Neural progenitor cell (in vitro differentiated cells): ENCODE measurements around the gene KIF26B. TPM values are rescaled to one million over a fixed set of nuclear protein-coding genes. Genes with fewer than 3 reads are reported as not detected.

ENCODE experiments used
- DNase-seq: peaks from one replicate; pipeline ENCODE4 v3.0.0-alpha.2; 2016; ENCODE audit warnings: low spot score
- H2AFZ ChIP-seq: fragments of 200-600 bp; sonication (generic); replicated peaks from 2 replicates; pipeline ENCODE4 v1.6.1; 2016; ENCODE audit warnings: antibody characterized with exemption
- H3F3A ChIP-seq: fragments of 200-600 bp; sonication (generic); 2 replicates; pipeline ENCODE4 v1.6.1; 2016; ENCODE audit warnings: antibody characterized with exemption, low read depth
- H3K27ac ChIP-seq: fragments of 200-600 bp; sonication (generic); 2 replicates; pipeline ENCODE4 v1.5.1; 2016; ENCODE audit warnings: mild to moderate bottlenecking
- H3K27me3 ChIP-seq: fragments of 200-600 bp; sonication (generic); 2 replicates; pipeline ENCODE4 v1.6.1; 2016; ENCODE audit warnings: mild to moderate bottlenecking, moderate library complexity
- H3K36me3 ChIP-seq: fragments of 200-600 bp; sonication (generic); 2 replicates; pipeline ENCODE4 v1.5.1; 2016
- H3K4me1 ChIP-seq: fragments of 200-600 bp; sonication (generic); 2 replicates; pipeline ENCODE4 v1.6.1; 2016; ENCODE audit warnings: mixed run types
- H3K4me2 ChIP-seq: fragments of 200-600 bp; sonication (generic); 2 replicates; pipeline ENCODE4 v1.6.1; 2016
- H3K4me3 ChIP-seq: fragments of 200-600 bp; sonication (generic); 2 replicates; pipeline ENCODE4 v1.5.1; 2016
- H3K79me2 ChIP-seq: fragments of 200-600 bp; sonication (generic); 2 replicates; pipeline ENCODE4 v1.6.1; 2016; ENCODE audit warnings: low read depth
- H3K9ac ChIP-seq: fragments of 200-600 bp; sonication (generic); 2 replicates; pipeline ENCODE4 v1.6.1; 2016
- H3K9me3 ChIP-seq: fragments of 200-600 bp; sonication (generic); 2 replicates; pipeline ENCODE4 v1.5.1; 2016; ENCODE audit warnings: low read depth
- H4K20me1 ChIP-seq: fragments of 200-600 bp; sonication (generic); 2 replicates; pipeline ENCODE4 v1.6.1; 2016; ENCODE audit warnings: low read depth
- H3K27ac Mint-ChIP-seq: 3 replicates; pipeline ENCODE4 v1.8.0; 2021; ENCODE audit warnings: mixed read lengths
- H3K27me3 Mint-ChIP-seq: 2 replicates; pipeline ENCODE4 v1.8.0; 2022; ENCODE audit warnings: low read depth, mild to moderate bottlenecking, inconsistent platforms, moderate library complexity, mixed read lengths; ENCODE audit not compliant: insufficient read depth
- H3K36me3 Mint-ChIP-seq: 3 replicates; pipeline ENCODE4 v1.8.0; 2021; ENCODE audit warnings: mixed read lengths
- H3K4me1 Mint-ChIP-seq: 3 replicates; pipeline ENCODE4 v1.8.0; 2021; ENCODE audit warnings: mixed read lengths
- H3K4me3 Mint-ChIP-seq: 3 replicates; pipeline ENCODE4 v1.8.0; 2021; ENCODE audit warnings: mild to moderate bottlenecking, moderate library complexity, mixed read lengths
- H3K9me3 Mint-ChIP-seq: 3 replicates; pipeline ENCODE4 v1.8.0; 2020; ENCODE audit warnings: mixed read lengths
- EZH2 ChIP-seq: fragments of 200-600 bp; sonication (generic); IDR thresholded peaks from 2 replicates; pipeline ENCODE4 v1.6.1; 2017; ENCODE audit warnings: antibody characterized with exemption, mild to moderate bottlenecking, moderate library complexity
- EZH2phosphoT487 ChIP-seq: fragments of 200-600 bp; sonication (generic); IDR thresholded peaks from 2 replicates; pipeline ENCODE4 v1.6.1; 2017; ENCODE audit warnings: antibody characterized with exemption
- total RNA-seq: library from RNA; depleted of rRNA; stranded (reverse); fragments of >200 nt; gene quantifications from 2 replicates; pipeline ENCODE4 v1.2.3, GENCODE V29; 2015; ENCODE audit warnings: low replicate concordance
- TF ChIP-seq, protein P1 (sequence below): fragments of 200-600 bp; sonication (generic); IDR thresholded peaks from 2 replicates; pipeline ENCODE4 v1.5.1; 2017; ENCODE audit warnings: antibody characterized with exemption, mild to moderate bottlenecking

The KIF26B gene
- total RNA-seq, 1 donor from 2014 or later = 0.47 TPM

DNA sequence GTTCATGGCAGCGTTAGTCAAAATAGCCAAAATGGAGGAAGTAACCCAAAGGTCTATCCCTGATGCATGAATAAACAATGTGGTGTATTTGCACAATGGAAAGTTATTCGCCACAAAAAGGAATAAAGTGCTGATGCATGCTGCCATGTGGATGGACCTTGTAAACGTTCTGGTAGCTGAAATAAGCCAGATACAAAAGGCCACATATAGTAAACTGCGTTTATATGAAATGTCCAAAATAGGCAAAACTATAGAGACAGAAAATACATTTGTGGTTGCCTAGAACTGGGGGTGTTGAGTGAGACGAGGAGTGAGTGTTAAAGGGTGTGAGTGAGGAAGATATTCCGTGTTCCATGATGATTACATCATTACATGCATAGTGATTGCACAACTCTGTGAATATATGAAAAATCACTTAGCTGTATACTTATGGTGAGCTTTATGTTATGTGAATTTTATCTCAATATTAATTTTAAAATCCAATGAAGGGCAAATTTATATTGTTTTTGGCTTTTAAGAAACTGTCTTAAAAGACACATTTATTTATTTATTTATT is 321.3 kb downstream of the KIF26B start:
- Histone ChIP-seq H3K4me3 (no peak overlapping the region), H3K9ac (no peak overlapping the region), H3K4me1 (no peaks in the 10 kb centered on the region), H3F3A (no peaks in the 10 kb centered on the region), H3K79me2 (no peaks in the 10 kb centered on the region), H3K4me2 (no peak overlapping the region), H3K36me3 (no peaks in the 10 kb centered on the region), H3K27ac (no peak overlapping the region), H3K27me3 (no peaks in the 10 kb centered on the region), H4K20me1 (no peaks in the 10 kb centered on the region), H3K9me3 (no peaks in the 10 kb centered on the region), H2AFZ (no peak overlapping the region)
- H3K27ac Mint-ChIP-seq = no peak overlapping the region
- DNase-seq = no peak
- no peaks in the 10 kb centered on the region for H3K36me3 Mint-ChIP-seq
- TF ChIP-seq, protein P1, sequence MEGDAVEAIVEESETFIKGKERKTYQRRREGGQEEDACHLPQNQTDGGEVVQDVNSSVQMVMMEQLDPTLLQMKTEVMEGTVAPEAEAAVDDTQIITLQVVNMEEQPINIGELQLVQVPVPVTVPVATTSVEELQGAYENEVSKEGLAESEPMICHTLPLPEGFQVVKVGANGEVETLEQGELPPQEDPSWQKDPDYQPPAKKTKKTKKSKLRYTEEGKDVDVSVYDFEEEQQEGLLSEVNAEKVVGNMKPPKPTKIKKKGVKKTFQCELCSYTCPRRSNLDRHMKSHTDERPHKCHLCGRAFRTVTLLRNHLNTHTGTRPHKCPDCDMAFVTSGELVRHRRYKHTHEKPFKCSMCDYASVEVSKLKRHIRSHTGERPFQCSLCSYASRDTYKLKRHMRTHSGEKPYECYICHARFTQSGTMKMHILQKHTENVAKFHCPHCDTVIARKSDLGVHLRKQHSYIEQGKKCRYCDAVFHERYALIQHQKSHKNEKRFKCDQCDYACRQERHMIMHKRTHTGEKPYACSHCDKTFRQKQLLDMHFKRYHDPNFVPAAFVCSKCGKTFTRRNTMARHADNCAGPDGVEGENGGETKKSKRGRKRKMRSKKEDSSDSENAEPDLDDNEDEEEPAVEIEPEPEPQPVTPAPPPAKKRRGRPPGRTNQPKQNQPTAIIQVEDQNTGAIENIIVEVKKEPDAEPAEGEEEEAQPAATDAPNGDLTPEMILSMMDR = no peak
- no peak for TF ChIP-seq EZH2
- no peak for TF ChIP-seq EZH2phosphoT487
- no peaks in the 10 kb centered on the region for H3K27me3 Mint-ChIP-seq
- H3K4me1 Mint-ChIP-seq = no peaks in the 10 kb centered on the region
- H3K9me3 Mint-ChIP-seq = no peaks in the 10 kb centered on the region
- no peak overlapping the region for H3K4me3 Mint-ChIP-seq

GRCh38 chr1:245477941-245478340 is 323.2 kb downstream of the KIF26B start:
- H3K9me3 Mint-ChIP-seq = no peaks in the 10 kb centered on the region
- H3K27me3 Mint-ChIP-seq = peaks cover 2% of the 10 kb centered on the region

GRCh38 chr1:245480393-245481120 is 325.8 kb downstream of the KIF26B start:
- Mint-ChIP-seq H3K9me3 (no peaks in the 10 kb centered on the region), H3K4me3 (no peak overlapping the region), H3K27me3 (peaks cover 2% of the 10 kb centered on the region), H3K4me1 (peaks cover 27% of the 10 kb centered on the region), H3K27ac (no peak overlapping the region), H3K36me3 (no peaks in the 10 kb centered on the region)
- H3F3A ChIP-seq = no peaks in the 10 kb centered on the region
- H3K9ac ChIP-seq = no peak overlapping the region
- H3K36me3 ChIP-seq = no peaks in the 10 kb centered on the region
- DNase-seq = no peak
- TF ChIP-seq EZH2 (no peak), EZH2phosphoT487 (no peak)
- TF ChIP-seq, protein P1 = no peak
- no peaks in the 10 kb centered on the region for H3K9me3 ChIP-seq
- H4K20me1 ChIP-seq = no peaks in the 10 kb centered on the region
- no peak overlapping the region for H3K4me3 ChIP-seq
- H3K4me1 ChIP-seq = peaks cover 9% of the 10 kb centered on the region
- H3K27ac ChIP-seq = no peak overlapping the region
- no peaks in the 10 kb centered on the region for H3K79me2 ChIP-seq
- no peaks in the 10 kb centered on the region for H3K27me3 ChIP-seq
- no peak overlapping the region for H2AFZ ChIP-seq
- H3K4me2 ChIP-seq = no peak overlapping the region

More at GRCh38 chr1:245477941-245478340, 323.2 kb downstream of the KIF26B start:
- no peak overlapping the region for H3K4me2 ChIP-seq
- no peaks in the 10 kb centered on the region for H3K9me3 ChIP-seq
- no peaks in the 10 kb centered on the region for H3F3A ChIP-seq
- H3K27me3 ChIP-seq = no peaks in the 10 kb centered on the region
- no peak overlapping the region for H3K4me3 ChIP-seq
- H2AFZ ChIP-seq = no peak overlapping the region
- Mint-ChIP-seq H3K27ac (no peak overlapping the region), H3K4me1 (peaks cover 12% of the 10 kb centered on the region), H3K4me3 (no peak overlapping the region), H3K36me3 (no peaks in the 10 kb centered on the region)
- H3K4me1 ChIP-seq = no peaks in the 10 kb centered on the region
- no peaks in the 10 kb centered on the region for H4K20me1 ChIP-seq
- TF ChIP-seq EZH2 (no peak), EZH2phosphoT487 (no peak)
- TF ChIP-seq, protein P1 = no peak
- DNase-seq = no peak
- no peaks in the 10 kb centered on the region for H3K79me2 ChIP-seq
- H3K36me3 ChIP-seq = no peaks in the 10 kb centered on the region
- no peak overlapping the region for H3K9ac ChIP-seq
- H3K27ac ChIP-seq = no peak overlapping the region
